Measurements from ENCODE around the gene MYH15.

Gene MYH15

GRCh38 chr3:108510496-108510895 lies at the start of gene MYH15:
Gene MYH15 (minus strand): TSS chr3:108510596. CDS start chr3:108510530, 66 bp downstream.
- ChIA-PET POLR2A (ENCODE audit: low non-redundant PET) (no interaction called here), CTCF (no interaction called here)
- no peak for TF ChIP-seq CTCF (conservative IDR thresholded peaks at IDR 0.05; ENCODE audit: low read depth)
- no peak for DNase-seq (ENCODE audit: low spot score)
- no peak within 1 kb of the TSS for H3K27ac ChIP-seq

DNA sequence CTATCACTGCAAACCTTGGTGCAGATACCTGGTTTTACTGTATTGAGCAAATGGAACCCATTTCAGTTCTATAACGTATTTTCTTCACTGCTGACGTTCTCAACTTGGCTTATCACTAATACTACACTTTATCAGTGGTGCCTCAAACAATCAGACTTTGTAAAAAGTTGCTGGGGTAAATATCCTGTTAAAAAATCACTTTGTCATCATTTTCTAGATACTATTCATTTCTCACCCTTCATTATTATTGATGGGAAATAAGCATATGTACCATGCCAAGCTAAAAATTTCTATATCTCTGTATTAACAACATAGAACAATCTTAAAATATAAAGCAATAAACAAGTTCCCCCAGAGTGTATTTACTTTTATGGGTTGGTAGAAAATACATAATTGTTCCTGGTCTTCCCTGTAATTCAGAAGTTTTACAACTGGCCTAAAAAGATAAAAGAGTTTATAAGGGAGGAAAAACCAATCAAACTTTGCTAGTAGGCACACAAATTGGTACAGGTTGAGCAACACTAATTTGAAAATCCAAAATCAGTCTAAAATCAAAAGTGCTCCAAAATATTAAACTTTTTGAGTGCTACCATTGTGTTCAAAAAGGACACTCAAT lies 45.7 kb upstream of the MYH15 start:
- no peak for DNase-seq (ENCODE audit: low spot score)
- H3K27ac ChIP-seq, result no peak overlapping the region
- no peak for TF ChIP-seq CTCF (conservative IDR thresholded peaks at IDR 0.05; ENCODE audit: low read depth)
- POLR2A ChIA-PET (ENCODE audit: low non-redundant PET), result no interaction called here
- CTCF ChIA-PET, result interaction anchor here (0.8 kb wide), 1 partner anchor 78 kb away, joined by 3 read pairs; no protein-coding TSS in a partner anchor

GRCh38 chr3:108554913-108555571 lies 44.6 kb upstream of the MYH15 start:
- CTCF ChIA-PET, result interaction anchor here (0.6 to 0.8 kb wide), 3 partner anchors 77 to 391 kb away, joined by 3 to 4 read pairs (median 3); no protein-coding TSS in a partner anchor
- no peak overlapping the region for H3K27ac ChIP-seq
- POLR2A ChIA-PET (ENCODE audit: low non-redundant PET), result no interaction called here
- no peak for TF ChIP-seq CTCF (conservative IDR thresholded peaks at IDR 0.05; ENCODE audit: low read depth)
- DNase-seq (ENCODE audit: low spot score), result no peak

- H3K27ac ChIP-seq, result no peak overlapping the region
- TF ChIP-seq CTCF (conservative IDR thresholded peaks at IDR 0.05; ENCODE audit: low read depth), result no peak
- DNase-seq (ENCODE audit: low spot score), result no peak
- POLR2A ChIA-PET (ENCODE audit: low non-redundant PET), result no interaction called here
- CTCF ChIA-PET, result interaction anchor here (0.6 to 0.7 kb wide), 3 partner anchors 157 to 1341 kb away, joined by 3 to 4 read pairs (median 3); no protein-coding TSS in a partner anchor
Observed at GRCh38 chr3:108554229-108554628, 43.8 kb upstream of the MYH15 start.

DNA sequence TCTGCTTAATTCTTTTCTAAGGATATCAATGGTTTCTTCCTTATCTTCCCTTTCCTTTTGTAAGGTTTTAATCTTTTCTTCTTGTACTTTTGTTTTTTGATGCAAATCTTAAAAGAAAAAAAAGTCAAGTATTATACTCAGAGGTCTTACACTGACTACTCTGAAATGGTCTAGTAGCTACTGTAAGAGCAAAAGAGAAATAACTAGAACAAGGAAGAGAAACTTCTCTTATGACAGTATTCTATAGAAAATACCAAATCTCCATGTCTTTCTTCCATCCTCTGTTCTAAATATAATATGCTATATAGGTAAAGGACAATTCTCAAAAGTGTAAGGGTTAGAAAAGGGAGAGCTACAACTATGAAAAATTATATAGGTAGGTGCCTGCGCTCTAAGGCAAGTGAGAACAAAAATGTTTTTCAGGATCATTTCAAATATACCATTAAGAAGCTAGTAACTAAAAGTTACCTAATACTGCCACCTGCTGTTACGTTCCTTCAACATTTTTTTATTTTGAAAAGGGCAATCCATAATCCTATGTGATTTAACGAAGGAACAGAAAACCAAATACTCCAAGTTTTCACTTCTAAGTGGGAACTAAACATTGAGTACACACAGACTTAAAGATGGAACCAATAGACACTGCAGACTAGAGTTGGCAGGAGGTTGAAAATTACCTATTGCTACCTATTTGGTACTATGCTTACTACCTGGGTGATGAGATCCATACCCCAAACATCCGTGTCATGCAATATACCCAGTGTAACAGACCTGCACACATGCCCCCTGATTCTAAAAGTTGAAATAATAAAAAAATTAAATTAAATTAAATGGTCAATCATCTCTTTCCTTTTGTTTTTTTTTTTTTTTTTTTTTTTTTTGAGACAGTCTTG lies 42.1 kb upstream of the MYH15 start:
- no peak overlapping the region for H3K27ac ChIP-seq
- ChIA-PET CTCF (interaction anchor here (0.5 to 1.2 kb wide), 6 partner anchors 9 to 315 kb away, joined by 3 to 8 read pairs (median 3); no protein-coding TSS in a partner anchor), POLR2A (ENCODE audit: low non-redundant PET) (interaction anchor here (0.7 kb wide), 1 partner anchor 1163 kb away, joined by 3 read pairs; no protein-coding TSS in a partner anchor)
- DNase-seq (ENCODE audit: low spot score), result peak; percentile 13
- TF ChIP-seq CTCF (conservative IDR thresholded peaks at IDR 0.05; ENCODE audit: low read depth), result peak; percentile 46

DNA sequence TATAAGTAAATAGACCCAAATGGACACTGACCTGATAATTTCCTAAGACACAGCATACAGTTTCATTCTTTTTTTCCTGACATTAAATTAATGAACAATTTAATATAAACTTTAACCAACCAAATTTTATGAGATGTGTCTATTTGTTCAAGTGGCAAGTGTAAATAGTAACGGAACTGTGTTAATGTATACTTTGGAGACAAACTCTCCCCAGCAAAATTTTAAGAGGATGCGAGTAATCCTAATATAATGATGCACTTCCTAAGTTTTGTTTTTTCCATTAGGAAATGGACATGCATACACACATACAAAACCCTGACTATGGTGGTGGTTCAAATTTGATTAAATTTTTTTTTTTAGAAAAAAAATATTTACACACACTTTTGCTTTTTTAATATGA lies 38.5 kb upstream of the MYH15 start:
- CTCF ChIA-PET, result no interaction called here
- H3K27ac ChIP-seq, result no peak overlapping the region
- TF ChIP-seq CTCF (conservative IDR thresholded peaks at IDR 0.05; ENCODE audit: low read depth), result no peak
- DNase-seq (ENCODE audit: low spot score), result no peak
- POLR2A ChIA-PET (ENCODE audit: low non-redundant PET), result no interaction called here

Data from RWPE1 (cell line).